ENCODE measurements around the gene PEG3.
"Not testable (repeated sequence)": the region's sequence is repeated elsewhere in the genome, so short reads cannot be mapped to it uniquely, and the experiment has no call there.

The PEG3 gene

DNA sequence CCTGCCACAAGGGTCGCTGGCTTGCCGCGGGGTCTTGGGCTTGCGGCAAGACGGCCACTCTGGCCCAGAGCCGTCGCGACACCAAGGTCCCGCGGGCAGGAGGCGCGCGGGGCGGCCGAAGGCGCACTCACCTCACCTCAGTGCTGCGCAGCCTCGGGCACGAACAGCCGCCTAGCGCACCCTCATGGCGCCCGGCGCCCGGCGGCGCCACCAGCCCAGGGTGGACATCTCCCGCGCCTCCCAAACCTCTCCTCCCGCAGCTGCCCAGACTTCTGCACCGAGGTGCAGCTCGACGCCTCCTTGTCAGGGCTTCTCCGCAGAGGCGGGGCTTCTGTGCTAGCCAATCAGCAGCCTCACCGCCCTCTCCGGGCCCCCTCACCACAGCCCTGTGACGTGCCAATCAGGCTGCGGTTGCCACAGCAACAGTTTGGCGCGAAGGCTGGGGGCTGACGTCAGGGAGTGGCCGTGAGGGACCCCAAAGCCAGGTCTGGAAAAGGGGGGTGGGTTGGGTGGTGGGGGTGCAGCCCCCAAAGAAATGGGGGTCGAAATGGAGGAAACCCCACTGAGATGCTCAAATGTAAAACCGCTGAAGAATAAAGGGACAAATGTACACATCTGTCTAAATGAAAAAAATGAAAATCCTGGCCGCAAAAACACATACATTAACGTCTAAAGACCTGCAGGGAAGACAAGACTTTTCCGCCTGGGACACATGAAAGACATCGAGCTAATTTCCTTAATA, at the start of gene PEG3, which contains the start of gene ZIM2:
Gene PEG3, minus strand, starts transcription at position 276 of the 742 bp plus-strand sequence. CDS start 16,071 bp downstream, outside the sequence.
Gene ZIM2, minus strand, starts transcription at position 276 of the 742 bp plus-strand sequence. CDS start 16,449 bp downstream, outside the sequence.
- peak; percentile 5 to 90 (median 74) for DNase-seq

DNA sequence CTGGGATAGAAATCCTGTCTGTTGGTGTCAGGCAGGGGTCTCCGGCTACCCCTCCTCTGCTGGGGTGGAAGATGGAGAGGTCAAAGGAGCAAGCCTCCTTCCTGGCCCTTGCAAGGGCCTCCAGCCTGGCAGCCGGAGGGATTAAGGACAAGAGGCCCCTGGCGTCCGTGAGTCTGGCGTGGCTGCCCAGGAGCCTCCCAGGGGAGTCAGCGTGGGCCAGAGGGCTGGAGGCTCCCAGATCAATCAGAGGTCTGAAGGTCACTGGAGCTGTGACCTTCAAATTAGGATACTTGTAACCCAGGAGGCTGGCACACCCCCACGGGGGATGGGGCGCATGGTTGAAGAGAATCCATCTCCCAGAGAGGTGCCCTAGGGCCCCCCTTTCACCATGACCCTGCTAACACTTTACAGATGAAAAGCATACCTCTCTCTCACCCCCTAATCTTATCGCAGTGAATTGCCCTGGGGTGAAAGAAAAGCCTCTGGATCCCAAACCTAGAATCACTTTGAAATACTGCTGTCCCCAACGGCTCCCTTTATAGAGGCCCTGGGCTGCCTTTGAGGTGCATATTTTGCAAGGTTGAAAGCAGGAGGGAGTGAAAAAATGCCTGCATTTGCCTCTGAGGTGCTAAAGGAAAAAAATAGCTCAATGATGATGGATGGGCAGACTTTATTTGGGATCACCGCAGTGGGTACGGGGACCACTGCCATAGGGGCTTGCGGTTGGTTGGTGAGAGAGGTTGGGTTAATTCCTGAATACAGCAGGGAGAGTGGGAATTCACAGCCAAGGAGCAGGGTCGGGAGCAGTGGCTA, 44.9 kb upstream of the PEG3 start:
- DNase-seq = no peak

DNA sequence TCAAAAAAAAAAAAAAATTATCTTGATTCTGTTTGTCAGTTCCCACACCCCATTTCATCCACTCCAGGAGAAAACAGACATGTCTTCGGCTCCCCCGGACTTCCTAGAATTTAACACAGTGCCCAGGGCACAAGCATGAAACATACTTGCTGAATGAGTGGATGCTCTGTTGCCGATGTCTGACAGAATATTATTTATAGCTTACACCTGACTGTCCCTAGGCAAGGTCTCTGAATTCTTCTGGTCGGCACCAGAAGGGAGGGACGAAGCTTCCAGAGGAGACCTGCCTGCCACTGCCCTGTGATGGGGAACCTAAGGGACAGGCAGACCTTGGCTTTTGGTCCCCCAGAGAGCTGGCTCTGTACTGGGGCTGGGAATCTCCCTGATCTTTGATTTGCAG, 43.9 kb upstream of the PEG3 start:
- no peak for DNase-seq

- no peak for DNase-seq
These were observed 40.2 kb upstream of the PEG3 start for GRCh38 chr19:56880592-56881190.

- DNase-seq = no peak
These were observed 36.7 kb upstream of the PEG3 start for GRCh38 chr19:56877069-56877715.

DNA sequence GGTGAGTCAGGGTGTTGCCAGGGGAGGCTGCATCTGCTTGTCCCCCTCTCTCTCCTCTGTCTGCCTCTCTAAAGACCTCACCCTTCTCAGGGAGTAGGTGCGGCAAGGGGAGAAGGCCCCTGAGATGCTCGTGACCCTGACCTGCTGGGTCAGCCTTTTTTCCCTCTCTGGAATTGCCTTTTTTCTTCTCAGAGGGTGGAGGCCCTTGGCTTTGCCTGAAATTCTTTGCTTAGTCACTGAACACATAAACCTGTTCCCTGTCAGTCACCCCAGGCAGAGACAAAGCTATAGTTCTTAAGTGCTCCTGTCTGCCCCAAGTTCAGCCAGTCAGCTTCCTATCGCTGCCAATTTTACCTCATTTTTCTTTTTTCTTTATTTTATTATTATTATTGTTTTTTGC, 35.2 kb upstream of the PEG3 start:
- no peak for DNase-seq

- no peak for DNase-seq
These were observed 34.0 kb upstream of the PEG3 start for GRCh38 chr19:56874530-56874929.

GRCh38 chr19:56873493-56873892, 33.0 kb upstream of the PEG3 start:
- no peak for DNase-seq

DNA sequence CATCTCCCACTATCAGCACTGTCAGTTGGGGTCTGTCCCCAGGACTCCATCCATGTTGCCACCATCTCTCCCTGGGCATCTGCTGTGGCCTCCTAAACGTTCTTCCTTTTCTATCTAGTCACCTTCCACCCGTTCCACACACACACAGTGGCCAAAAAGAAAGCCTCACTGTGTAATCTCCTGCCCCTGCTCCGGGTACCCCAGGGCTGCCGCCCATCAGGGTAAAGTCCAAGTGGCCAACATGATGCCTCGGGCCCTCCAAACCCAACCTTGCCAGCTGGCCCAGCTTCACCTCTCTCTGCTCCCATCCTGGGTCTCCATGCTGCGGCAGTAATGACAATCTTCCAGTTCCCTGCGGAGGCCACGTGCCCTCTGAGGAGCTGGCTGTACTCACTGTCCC, 29.4 kb upstream of the PEG3 start:
- no peak for DNase-seq

DNA sequence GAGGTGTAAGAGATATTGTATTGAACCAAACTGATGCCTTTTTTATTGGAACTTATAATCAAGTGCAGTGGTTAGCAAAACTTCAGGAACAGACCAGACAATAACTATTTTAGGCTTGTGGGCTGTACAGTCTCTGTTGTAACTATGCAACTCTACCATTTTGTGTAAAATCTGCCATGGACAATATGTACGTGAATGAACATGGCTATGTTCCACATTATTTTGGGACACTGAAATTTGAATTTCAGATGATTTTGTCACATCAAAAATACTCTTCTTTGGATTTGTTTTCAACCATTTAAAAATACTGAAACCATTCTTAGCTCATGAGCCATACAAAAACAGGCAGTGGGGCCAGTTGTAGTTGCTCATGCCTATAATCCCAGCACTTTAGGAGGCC, 27.9 kb upstream of the PEG3 start:
- no peak for DNase-seq

- DNase-seq = peak in 30 of 51 donors; percentile 1 to 73 (median 35)
These were observed 26.0 kb upstream of the PEG3 start for GRCh38 chr19:56866538-56866937.

- no peak for DNase-seq
These were observed 24.1 kb upstream of the PEG3 start for GRCh38 chr19:56864443-56865125.

DNA sequence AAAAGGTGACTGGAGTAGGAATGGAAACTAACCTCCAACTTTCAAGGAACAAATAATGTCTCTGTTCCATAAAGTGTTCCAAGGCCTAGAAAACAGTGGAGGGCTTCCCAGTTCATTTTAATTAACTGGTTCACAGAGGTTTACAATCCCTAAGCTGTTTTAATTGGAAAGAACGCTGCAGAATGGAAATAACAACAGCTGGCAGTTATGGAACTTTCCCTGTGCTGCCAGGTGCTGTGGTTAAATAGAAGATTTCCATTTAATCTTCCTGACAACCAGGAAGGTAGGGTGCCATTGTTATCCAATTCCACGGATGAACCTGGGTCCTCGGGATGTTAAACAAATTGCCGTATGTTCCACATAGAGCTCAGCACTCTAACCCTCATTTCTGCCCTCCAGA, 22.2 kb upstream of the PEG3 start:
- DNase-seq = no peak

DNA sequence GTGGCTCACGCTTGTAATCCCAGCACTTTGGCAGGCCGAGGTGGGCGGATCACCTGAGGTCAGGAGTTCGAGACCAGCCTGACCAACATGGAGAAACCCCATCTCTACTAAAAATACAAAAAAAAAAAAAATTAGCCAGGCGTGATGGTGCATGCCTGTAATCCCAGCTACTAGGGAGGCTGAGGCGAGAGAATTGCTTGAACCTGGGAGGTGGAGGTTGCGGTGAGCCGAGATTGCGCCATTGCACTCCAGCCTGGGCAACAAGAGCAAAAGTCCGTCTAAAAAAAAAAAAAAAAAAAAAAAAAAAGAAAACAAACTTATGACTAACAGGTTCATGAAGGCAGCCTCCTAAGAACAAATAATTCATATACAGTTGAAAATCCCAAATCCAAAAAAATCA, 19.9 kb upstream of the PEG3 start:
- not testable (repeated sequence) for DNase-seq

GRCh38 chr19:56858026-56858425, 17.5 kb upstream of the PEG3 start:
- DNase-seq = no peak

- DNase-seq = no peak
These were observed 16.3 kb upstream of the PEG3 start for GRCh38 chr19:56856822-56857221.

GRCh38 chr19:56852361-56852760, 11.8 kb upstream of the PEG3 start:
- DNase-seq = not testable (repeated sequence)

DNA sequence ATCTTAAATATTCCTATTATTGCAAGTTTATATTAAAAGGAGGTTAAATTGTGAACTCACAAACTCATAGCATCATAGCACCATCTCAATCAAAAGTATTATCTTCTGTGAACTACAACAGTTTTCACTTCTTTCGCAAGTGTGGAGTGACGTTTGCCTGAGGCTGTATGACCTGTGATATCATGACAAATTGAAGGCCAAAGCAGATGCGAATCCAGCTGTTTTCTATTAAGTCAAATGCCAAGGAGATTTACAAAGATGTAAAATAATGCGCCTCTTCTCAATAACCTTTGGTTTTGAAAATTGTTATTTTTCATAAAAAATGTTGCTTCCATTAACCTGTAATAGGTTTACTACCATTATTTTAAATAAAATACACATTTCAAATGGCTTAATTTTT, 7.6 kb upstream of the PEG3 start:
- DNase-seq = no peak

DNA sequence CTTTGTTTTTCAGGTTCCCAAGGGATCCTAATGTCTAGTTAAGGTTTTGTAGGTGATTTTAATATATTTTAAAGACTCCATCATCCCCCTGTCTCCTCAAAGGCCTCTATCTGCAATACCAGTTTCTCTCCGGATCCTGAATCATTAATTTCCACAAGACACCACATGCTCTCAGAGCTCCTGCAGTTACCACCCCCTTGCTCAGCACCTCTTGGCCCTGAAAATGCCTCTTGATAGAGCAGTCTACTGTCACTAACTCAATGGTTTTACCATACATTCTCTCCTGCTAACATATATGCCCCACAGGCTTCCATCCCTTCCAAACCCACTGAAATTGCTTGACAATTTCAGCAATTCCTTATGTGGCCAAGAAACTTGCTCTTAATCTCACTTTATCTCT, 1.9 kb upstream of the PEG3 start:
- DNase-seq = no peak

GRCh38 chr19:56841193-56841543, 642 bp upstream of the PEG3 start:
- DNase-seq = no peak

Measured in hypothalamus (tissue), 51 donors.